SHP77 (cell line): Measurements from ENCODE around the gene GNG2.

Experiments
- DNase-seq, 2 experiments: peaks; one replicate each; lab custom pipeline; 2025; lab: John Stamatoyannopoulos, UW

The GNG2 gene

DNA sequence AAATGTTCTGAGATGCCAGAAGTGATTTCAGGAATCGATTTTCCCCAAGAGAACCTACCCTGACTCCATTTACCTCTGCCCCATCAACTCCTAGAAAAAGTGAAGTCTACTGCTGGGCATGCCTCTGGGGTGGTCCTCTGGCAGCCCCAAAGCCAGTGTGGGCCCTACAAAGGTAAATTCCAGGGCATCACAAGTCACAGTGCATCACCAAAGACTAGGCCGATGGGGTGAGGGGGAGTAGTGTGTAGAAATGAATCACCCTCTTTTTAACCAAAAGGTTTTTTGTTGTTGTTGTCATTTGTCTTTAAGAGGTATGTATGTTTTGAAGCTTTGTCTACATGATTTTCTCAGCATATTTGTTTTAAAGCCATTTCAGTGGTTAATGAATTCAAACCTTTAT lies 82.6 kb downstream of the GNG2 start:
- no peak for DNase-seq

DNA sequence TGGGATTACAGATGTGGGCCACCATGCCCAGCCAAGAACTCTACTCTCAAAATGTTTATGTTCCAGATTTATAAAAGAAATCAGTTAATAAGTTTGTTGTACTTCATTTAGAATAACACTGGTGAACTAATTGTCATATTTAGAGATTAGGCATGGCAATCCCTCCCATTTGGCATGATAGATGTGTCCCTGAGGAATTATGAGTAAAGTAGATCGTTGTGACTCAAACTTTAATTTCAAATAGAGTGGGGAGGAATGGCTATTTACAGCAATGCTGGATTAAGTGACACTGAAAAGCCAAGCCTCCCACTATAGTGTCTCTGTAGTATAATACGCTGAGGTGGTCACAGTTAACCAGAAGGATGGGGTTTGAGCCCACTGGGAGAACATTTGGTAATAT lies 89.6 kb downstream of the GNG2 start:
- DNase-seq, result no peak

DNA sequence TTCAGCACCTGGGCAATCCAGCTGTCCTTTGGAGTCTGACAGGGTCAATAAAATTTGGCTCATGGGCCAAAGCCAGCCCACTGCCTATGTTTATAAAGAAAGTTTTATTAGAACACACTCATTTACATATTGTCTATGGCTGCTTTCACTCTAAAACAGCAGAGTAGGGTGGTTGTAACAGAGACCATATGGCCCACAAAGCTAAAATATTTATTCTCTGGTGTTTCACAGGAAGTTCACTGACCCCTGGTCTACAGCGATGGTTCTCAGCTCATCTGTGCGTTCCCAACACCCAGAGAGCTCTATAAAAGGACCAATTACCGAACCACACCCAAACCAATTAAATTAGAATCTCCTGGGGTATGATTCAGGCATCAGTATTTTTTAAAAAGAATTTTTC lies 91.2 kb downstream of the GNG2 start:
- DNase-seq, result no peak

DNA sequence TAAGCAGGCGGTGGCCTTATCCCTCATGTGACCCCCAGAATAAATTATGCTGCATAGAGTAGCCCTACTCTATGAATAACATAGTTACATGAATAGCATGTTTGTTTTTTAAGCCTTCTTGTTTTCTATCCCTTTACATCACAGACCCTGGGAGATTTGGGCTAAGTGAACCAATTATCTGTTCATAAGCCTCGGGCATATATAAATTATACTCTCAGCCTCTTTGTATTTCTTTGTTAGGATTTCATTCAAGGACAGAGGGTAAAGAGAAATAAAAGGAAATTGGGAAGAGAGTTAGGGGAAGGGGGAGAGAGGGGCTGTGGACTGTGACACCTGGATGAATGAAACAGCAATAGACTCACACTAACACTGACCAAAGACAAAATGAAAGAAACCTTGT lies 93.6 kb downstream of the GNG2 start:
- DNase-seq, result no peak

- DNase-seq, result no peak
Measured at GRCh38 chr14:51954657-51955056, 94.2 kb downstream of the GNG2 start.

- DNase-seq, result no peak
Measured at GRCh38 chr14:51957950-51958349, 97.5 kb downstream of the GNG2 start.

DNA sequence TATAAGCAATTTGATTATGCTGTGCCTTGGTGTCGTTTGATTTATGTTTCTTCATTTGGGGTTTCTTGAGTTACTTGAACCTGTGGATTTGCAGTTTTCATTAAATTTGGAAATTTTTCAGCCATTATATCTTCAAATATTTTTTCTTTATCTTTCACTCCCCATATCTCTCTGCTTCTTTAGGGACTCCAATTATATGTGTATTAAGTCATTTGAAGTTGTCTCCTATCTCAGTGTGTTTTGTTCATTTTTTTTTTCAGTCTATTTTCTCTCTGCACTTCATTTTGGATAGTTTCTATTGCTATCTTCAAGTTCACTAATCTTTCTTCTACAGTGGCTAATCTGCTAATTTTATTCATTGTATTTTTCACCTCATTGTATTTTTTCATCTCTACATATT lies 99.5 kb downstream of the GNG2 start:
- DNase-seq, result no peak

DNA sequence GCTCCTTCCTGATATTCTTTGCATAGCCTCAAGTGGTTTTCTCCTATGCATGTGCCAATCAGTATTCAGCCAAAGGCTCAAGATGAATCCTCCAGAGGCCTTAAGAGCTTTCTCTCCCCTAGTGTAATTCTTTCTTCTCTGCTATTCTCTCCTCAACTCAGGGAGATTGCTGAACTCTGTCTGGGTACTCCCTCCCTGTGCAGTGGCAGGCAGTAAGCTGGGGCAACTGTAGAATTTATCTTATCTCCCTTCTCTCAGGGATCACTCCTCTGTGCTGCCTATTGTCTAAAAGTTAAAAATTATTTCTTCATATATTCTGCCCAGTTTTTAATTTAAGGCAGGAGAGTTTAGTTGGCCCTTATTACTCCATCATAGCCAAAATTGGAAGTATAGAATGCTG lies 100.5 kb downstream of the GNG2 start:
- no peak for DNase-seq

DNA sequence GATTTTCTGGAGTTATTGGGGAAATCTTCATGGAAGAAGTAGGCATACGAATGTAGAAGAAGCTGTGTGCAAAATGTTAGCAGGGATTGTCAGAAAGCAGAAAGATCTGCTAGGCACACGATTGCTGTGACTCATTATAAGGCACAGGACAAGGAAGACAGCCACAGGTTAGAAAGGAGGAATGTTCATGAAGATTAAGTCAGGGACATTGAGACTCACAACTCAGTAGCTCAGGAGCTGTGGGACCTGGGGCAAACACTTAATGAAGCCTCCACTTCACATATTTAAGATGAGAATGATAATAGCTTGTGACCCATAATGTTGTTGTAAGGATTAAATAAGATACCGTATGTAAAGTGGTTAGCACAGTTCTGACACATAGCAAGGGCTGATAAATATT lies 102.3 kb downstream of the GNG2 start:
- DNase-seq, result no peak

- DNase-seq, result no peak
Measured at GRCh38 chr14:51963286-51963685, 102.9 kb downstream of the GNG2 start.

GRCh38 chr14:51967521-51967920 lies 107.1 kb downstream of the GNG2 start:
- no peak for DNase-seq

DNA sequence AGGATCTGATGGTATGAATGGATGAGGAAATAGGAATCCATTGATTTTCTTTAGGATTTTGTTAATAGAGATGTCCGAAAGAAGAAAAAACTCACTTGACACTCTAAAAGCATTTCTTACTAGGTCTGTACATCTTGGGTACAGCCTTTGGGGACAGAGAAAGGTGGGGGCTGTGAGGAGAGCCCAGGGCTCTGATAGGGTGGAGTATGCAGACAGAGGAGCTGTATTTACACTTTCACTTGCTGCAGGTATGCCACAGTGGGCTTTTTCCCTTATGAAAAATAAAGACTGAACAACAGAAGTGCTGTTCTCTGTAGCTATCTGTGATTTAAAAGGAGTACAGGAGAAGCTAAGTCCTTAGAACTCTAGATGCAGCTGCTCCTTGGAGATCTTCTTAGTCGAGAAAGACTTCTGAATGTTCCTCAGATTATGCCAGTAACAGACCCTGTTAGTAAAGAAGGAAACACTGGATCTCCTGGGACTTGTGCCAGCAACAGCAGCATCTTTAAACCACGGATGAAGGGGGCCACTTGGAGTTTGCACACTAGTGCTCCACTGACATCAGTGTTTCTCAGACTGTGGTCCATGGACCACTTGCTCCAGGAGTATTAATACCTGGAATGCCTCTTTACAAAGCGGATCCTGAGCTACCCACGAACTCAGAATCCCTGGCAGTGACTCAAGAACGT lies 109.6 kb downstream of the GNG2 start:
- no peak for DNase-seq

DNA sequence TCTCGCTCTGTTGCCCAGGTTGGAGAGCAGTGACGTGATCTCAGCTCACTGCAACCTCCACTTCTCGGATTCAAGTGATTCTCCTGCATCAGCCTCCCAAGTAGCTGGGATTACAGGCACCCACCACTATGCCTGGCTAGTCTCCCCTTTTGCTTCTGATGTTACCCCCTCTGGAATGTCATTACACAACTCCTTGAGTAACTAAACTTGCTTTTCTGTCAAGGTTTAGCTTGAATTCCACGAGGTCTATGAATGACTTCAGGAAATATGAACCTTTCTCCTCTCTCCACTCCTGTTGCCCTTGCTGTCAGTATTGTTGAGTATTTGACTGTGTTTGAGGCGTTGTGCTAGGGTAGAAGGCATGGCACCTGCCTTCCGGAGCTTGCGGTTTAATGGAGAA lies 112.2 kb downstream of the GNG2 start:
- no peak for DNase-seq

DNA sequence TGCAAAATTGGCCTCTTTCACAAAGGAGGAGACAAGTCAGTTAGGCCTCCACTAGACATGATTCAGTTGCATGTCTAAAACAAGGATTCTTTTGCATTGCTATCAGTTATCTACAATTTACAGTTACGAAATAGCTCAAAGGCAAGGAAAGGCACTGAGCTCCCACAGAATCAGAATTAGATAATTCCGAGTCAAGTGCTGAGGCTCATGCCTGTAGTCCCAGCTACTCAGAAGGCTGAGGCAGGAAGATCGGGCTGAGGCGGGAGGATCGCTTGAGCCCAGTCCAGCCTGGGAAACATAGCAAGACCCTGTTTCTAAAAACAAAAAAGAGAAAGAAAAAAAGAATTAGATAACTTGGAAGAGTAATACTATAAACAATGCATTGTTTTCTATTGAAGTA lies 116.7 kb downstream of the GNG2 start:
- no peak for DNase-seq

GRCh38 chr14:51978681-51979085 lies 118.3 kb downstream of the GNG2 start:
- DNase-seq, result no peak

DNA sequence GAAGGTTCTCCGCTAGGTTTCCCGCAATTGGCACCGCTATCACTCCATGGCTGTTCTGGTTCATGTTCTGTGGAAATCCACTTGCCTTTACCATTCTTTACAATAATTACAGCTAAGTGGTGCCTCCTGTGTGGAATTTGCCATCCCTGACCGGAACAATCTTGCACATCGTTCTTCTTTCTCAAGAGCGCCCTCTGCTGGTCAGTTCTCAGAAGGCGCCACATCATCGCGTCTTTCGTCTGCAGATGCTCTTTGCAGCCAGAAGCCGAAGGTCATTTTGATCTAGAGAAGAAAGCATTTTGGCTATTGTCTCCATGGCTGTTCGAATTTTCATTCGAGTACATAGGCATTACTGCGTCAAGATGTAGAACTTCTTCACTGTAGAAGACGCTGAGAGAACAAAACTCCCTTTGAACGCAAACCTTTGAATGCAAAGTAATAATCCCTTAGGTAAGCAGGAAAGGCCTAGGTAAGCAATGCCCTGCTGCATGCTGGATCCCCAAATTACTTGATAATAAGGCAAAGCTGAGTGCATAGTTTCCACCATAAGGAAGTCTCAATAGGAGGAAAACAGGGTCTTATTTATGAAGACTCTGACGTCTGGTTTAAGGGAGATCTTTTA lies 118.8 kb downstream of the GNG2 start:
- DNase-seq, result peak; percentile 59 to 63

- DNase-seq, result no peak
Measured at GRCh38 chr14:51981218-51981854, 120.9 kb downstream of the GNG2 start.

- DNase-seq, result no peak
Measured at GRCh38 chr14:51988221-51988620, 127.8 kb downstream of the GNG2 start.

DNA sequence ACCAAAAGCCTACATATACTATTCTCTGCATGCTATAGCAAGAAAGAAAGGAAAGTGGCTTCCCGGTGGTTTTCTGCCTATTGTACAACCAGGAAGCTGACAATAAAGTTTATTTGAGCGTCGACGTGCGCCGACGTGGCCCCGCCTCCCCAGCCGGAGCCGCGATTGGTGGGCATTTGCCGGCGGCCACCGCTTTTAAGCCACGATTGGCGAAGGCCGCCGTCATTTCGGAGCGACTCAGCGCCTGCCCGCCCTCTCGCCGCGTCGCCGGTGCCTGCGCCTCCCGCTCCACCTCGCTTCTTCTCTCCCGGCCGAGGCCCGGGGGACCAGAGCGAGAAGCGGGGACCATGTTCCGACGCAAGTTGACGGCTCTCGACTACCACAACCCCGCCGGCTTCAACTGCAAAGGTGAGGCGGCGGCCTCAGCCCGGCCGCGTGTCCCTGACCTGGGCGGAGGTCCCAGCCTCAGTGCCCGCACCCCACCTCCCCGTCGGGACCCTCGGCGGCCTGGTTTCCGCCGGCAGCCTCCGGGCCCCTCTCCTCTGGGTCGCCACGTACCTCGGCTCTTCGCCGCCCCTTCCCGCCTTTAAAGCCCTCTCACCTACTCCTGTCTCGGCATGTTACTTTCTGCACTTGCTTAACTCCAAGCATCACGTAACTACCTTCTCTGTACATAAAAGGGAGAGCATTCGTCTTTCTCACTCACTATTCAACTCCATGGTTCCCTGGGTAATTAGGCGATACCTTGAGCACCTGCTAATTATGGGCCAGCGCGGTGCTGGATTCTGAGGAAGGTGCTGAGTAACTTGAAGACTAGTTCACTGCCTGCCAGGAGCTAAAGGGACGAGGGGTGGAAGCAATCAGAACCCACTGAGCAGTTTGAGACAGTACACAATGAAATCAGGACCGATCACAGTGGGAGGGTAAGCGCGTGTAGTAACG lies 129.2 kb downstream of the GNG2 start, which contains the start of gene RTRAF:
RTRAF (plus strand) TSS at position 254 of the 942 bp plus-strand sequence; CDS start at position 348, 94 bp downstream.
- DNase-seq, result peak; percentile 87 to 91

DNA sequence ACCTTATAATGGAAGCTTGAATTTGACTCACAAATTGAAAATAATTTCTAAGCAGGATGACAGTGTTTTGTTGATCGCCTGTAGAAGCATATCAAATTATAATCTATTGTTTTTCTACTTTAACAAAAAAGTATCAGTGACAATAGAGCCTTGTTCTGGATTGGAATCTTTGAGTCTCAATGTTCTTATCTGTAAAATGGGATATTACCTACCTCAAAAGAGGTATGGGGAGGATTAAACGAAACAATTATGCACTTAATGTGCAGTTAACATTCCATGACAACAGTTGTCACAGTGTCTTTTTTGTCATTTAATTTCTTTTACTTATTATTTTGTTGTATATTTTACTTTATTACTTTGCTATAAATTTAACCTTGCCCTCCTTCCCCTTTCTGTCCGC lies 130.1 kb downstream of the GNG2 start:
- no peak for DNase-seq

- DNase-seq, result no peak
Measured at GRCh38 chr14:51993285-51993920, 133.0 kb downstream of the GNG2 start.
